ENCODE data around the gene TFDP2.
"Not testable (repeated sequence)": the region's sequence is repeated elsewhere in the genome, so short reads cannot be mapped to it uniquely, and the experiment has no call there.

TFDP2 gene

DNA sequence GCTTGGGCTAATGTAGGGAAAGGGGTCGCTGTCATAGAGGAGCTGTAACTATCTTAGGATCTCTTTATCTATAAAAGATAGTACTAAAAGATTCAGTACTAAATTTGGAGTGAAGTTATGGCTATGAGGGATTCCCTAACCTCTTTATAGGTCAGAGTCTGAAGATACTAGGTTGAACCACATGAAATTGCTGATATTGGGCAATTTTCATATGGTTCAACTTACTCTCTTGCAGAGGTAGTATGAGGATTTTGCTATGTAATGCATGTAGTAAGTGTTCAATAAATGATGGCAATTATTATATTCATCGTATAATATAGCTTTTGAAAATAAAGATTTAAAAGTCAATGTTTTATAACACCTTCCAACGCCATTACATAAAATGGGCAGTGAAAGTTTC is 1.9 kb upstream of the TFDP2 start:
- Histone ChIP-seq H3K9me3 (ENCODE audit: control insufficient read depth, insufficient read depth, low read depth, low read length) (no peaks in the 10 kb centered on the region), H3K27me3 (ENCODE audit: control insufficient read depth, insufficient read depth, low read length) (peaks cover 5% of the 10 kb centered on the region), H3K36me3 (ENCODE audit: control insufficient read depth, insufficient read depth, low read length) (no peaks in the 10 kb centered on the region), H3K27ac (ENCODE audit: low read depth, low read length) (no peak overlapping the region), H3K4me1 (ENCODE audit: control insufficient read depth, insufficient read depth, low read length) (no peaks in the 10 kb centered on the region; the same call in 1 of the 2 replicates), H3K9ac (ENCODE audit: low read length) (no peak overlapping the region), H3K4me3 (ENCODE audit: low read depth, low read length) (no peak overlapping the region)

GRCh38 chr3:142150271-142150670 is 927 bp upstream of the TFDP2 start:
- Histone ChIP-seq H3K27me3 (ENCODE audit: control insufficient read depth, insufficient read depth, low read length) (peaks cover 5% of the 10 kb centered on the region), H3K4me1 (ENCODE audit: control insufficient read depth, insufficient read depth, low read length) (no peaks in the 10 kb centered on the region; the same call in 1 of the 2 replicates), H3K36me3 (ENCODE audit: control insufficient read depth, insufficient read depth, low read length) (no peaks in the 10 kb centered on the region), H3K9ac (ENCODE audit: low read length) (no peak overlapping the region), H3K27ac (ENCODE audit: low read depth, low read length) (no peak overlapping the region), H3K4me3 (ENCODE audit: low read depth, low read length) (no peak overlapping the region), H3K9me3 (ENCODE audit: control insufficient read depth, insufficient read depth, low read depth, low read length) (no peaks in the 10 kb centered on the region)

- Histone ChIP-seq H3K27me3 (ENCODE audit: control insufficient read depth, insufficient read depth, low read length) (peaks cover 5% of the 10 kb centered on the region), H3K27ac (ENCODE audit: low read depth, low read length) (no peak overlapping the region), H3K4me1 (ENCODE audit: control insufficient read depth, insufficient read depth, low read length) (no peaks in the 10 kb centered on the region; the same call in 1 of the 2 replicates), H3K36me3 (ENCODE audit: control insufficient read depth, insufficient read depth, low read length) (no peaks in the 10 kb centered on the region), H3K9me3 (ENCODE audit: control insufficient read depth, insufficient read depth, low read depth, low read length) (no peaks in the 10 kb centered on the region), H3K4me3 (ENCODE audit: low read depth, low read length) (peak overlapping the region; percentile 75), H3K9ac (ENCODE audit: low read length) (peak overlapping the region; percentile 59)
Observed at GRCh38 chr3:142149673-142149992, 289 bp upstream of the TFDP2 start.

DNA sequence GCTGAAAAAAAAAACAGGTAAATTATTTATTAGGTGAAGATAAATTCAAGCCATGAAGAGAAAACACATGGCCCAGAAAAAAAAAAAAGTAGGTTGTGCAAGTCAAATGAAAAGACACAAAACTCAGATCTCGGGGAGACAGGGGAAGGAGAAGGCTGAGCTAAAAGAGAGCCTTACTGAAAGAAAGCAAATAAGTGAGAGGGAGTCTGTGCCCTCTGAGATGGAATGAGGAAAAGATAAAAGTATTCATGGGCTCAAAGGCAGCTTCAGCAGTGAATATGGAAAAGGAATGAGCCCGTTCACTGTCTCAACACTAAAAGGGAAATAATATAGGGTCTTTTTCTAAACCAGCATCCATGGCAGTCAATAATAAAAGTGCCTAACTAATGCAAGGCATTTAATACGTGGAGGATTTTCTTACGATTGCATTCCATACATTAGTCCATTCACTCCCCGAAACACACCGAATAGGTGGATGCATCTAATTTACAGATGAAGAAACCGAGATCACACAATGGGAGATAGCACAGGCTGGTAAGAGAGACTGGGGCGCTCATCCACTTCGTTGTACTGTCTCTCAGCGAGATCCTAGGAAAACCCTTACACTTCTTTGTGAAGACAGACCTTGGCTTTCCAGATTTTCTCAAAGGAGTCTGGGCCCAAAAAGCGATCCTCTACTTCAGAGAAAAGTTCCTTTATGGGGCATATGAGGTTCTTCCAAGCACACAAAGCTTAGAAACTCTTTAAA is 1.1 kb downstream of the TFDP2 start:
- H3K4me3 ChIP-seq (ENCODE audit: low read depth, low read length), result peak overlapping the region; percentile 75
- no peaks in the 10 kb centered on the region for H3K36me3 ChIP-seq (ENCODE audit: control insufficient read depth, insufficient read depth, low read length)
- H3K27me3 ChIP-seq (ENCODE audit: control insufficient read depth, insufficient read depth, low read length), result peaks cover 5% of the 10 kb centered on the region
- H3K27ac ChIP-seq (ENCODE audit: low read depth, low read length), result no peak overlapping the region
- no peaks in the 10 kb centered on the region; the same call in 1 of the 2 replicates for H3K4me1 ChIP-seq (ENCODE audit: control insufficient read depth, insufficient read depth, low read length)
- peak overlapping the region; percentile 75 for H3K9ac ChIP-seq (ENCODE audit: low read length)
- no peaks in the 10 kb centered on the region for H3K9me3 ChIP-seq (ENCODE audit: control insufficient read depth, insufficient read depth, low read depth, low read length)

- not testable (repeated sequence) for H3K4me1 ChIP-seq (ENCODE audit: control insufficient read depth, insufficient read depth, low read length); H3K9ac ChIP-seq (ENCODE audit: low read length); H3K4me3 ChIP-seq (ENCODE audit: low read depth, low read length); H3K27me3 ChIP-seq (ENCODE audit: control insufficient read depth, insufficient read depth, low read length); H3K27ac ChIP-seq (ENCODE audit: low read depth, low read length); H3K36me3 ChIP-seq (ENCODE audit: control insufficient read depth, insufficient read depth, low read length); H3K9me3 ChIP-seq (ENCODE audit: control insufficient read depth, insufficient read depth, low read depth, low read length)
Observed at GRCh38 chr3:142144587-142144986, 4.8 kb downstream of the TFDP2 start.

GRCh38 chr3:142140608-142141285 is 8.6 kb downstream of the TFDP2 start:
- not testable (repeated sequence) for H3K36me3 ChIP-seq (ENCODE audit: control insufficient read depth, insufficient read depth, low read length); H3K4me1 ChIP-seq (ENCODE audit: control insufficient read depth, insufficient read depth, low read length); H3K27me3 ChIP-seq (ENCODE audit: control insufficient read depth, insufficient read depth, low read length); H3K9me3 ChIP-seq (ENCODE audit: control insufficient read depth, insufficient read depth, low read depth, low read length)
- Histone ChIP-seq H3K9ac (ENCODE audit: low read length) (peak overlapping the region; percentile 81), H3K4me3 (ENCODE audit: low read depth, low read length) (peak overlapping the region; percentile 40; the same call in 1 of the 2 replicates), H3K27ac (ENCODE audit: low read depth, low read length) (peak overlapping the region; percentile 17; the same call in 1 of the 2 replicates)

GRCh38 chr3:142137089-142137488 is 12.3 kb downstream of the TFDP2 start:
- not testable (repeated sequence) for H3K4me1 ChIP-seq (ENCODE audit: control insufficient read depth, insufficient read depth, low read length); H3K4me3 ChIP-seq (ENCODE audit: low read depth, low read length); H3K36me3 ChIP-seq (ENCODE audit: control insufficient read depth, insufficient read depth, low read length); H3K9ac ChIP-seq (ENCODE audit: low read length); H3K9me3 ChIP-seq (ENCODE audit: control insufficient read depth, insufficient read depth, low read depth, low read length); H3K27ac ChIP-seq (ENCODE audit: low read depth, low read length); H3K27me3 ChIP-seq (ENCODE audit: control insufficient read depth, insufficient read depth, low read length)

GRCh38 chr3:142134799-142135325 is 14.5 kb downstream of the TFDP2 start:
- Histone ChIP-seq H3K27me3 (ENCODE audit: control insufficient read depth, insufficient read depth, low read length) (no peaks in the 10 kb centered on the region), H3K9me3 (ENCODE audit: control insufficient read depth, insufficient read depth, low read depth, low read length) (no peaks in the 10 kb centered on the region), H3K36me3 (ENCODE audit: control insufficient read depth, insufficient read depth, low read length) (no peaks in the 10 kb centered on the region), H3K4me1 (ENCODE audit: control insufficient read depth, insufficient read depth, low read length) (no peaks in the 10 kb centered on the region), H3K4me3 (ENCODE audit: low read depth, low read length) (no peak overlapping the region), H3K27ac (ENCODE audit: low read depth, low read length) (no peak overlapping the region), H3K9ac (ENCODE audit: low read length) (no peak overlapping the region)

GRCh38 chr3:142129516-142130171 is 19.7 kb downstream of the TFDP2 start:
- Histone ChIP-seq H3K27ac (ENCODE audit: low read depth, low read length) (no peak overlapping the region), H3K9me3 (ENCODE audit: control insufficient read depth, insufficient read depth, low read depth, low read length) (no peaks in the 10 kb centered on the region), H3K27me3 (ENCODE audit: control insufficient read depth, insufficient read depth, low read length) (no peaks in the 10 kb centered on the region), H3K4me3 (ENCODE audit: low read depth, low read length) (no peak overlapping the region), H3K9ac (ENCODE audit: low read length) (no peak overlapping the region), H3K36me3 (ENCODE audit: control insufficient read depth, insufficient read depth, low read length) (no peaks in the 10 kb centered on the region), H3K4me1 (ENCODE audit: control insufficient read depth, insufficient read depth, low read length) (peaks cover 5% of the 10 kb centered on the region; the same call in 1 of the 2 replicates)

GRCh38 chr3:142127941-142128658 is 21.2 kb downstream of the TFDP2 start:
- peaks cover 5% of the 10 kb centered on the region; the same call in 1 of the 2 replicates for H3K4me1 ChIP-seq (ENCODE audit: control insufficient read depth, insufficient read depth, low read length)

More at GRCh38 chr3:142127941-142128658, 21.2 kb downstream of the TFDP2 start:
- no peak overlapping the region for H3K4me3 ChIP-seq (ENCODE audit: low read depth, low read length)
- H3K27ac ChIP-seq (ENCODE audit: low read depth, low read length), result 0 out of 2 replicates have a peak overlapping the region, but pooled peaks have one; percentile 5
- H3K9me3 ChIP-seq (ENCODE audit: control insufficient read depth, insufficient read depth, low read depth, low read length), result no peaks in the 10 kb centered on the region
- no peak overlapping the region for H3K9ac ChIP-seq (ENCODE audit: low read length)
- no peaks in the 10 kb centered on the region for H3K27me3 ChIP-seq (ENCODE audit: control insufficient read depth, insufficient read depth, low read length)
- no peaks in the 10 kb centered on the region for H3K36me3 ChIP-seq (ENCODE audit: control insufficient read depth, insufficient read depth, low read length)
